Measurements from ENCODE around the gene MRPL36. TPM values are rescaled to one million over a fixed set of nuclear protein-coding genes. Genes with fewer than 3 reads are reported as not detected.

The MRPL36 gene
- polyA plus RNA-seq, 1 donor = 34.6 TPM

DNA sequence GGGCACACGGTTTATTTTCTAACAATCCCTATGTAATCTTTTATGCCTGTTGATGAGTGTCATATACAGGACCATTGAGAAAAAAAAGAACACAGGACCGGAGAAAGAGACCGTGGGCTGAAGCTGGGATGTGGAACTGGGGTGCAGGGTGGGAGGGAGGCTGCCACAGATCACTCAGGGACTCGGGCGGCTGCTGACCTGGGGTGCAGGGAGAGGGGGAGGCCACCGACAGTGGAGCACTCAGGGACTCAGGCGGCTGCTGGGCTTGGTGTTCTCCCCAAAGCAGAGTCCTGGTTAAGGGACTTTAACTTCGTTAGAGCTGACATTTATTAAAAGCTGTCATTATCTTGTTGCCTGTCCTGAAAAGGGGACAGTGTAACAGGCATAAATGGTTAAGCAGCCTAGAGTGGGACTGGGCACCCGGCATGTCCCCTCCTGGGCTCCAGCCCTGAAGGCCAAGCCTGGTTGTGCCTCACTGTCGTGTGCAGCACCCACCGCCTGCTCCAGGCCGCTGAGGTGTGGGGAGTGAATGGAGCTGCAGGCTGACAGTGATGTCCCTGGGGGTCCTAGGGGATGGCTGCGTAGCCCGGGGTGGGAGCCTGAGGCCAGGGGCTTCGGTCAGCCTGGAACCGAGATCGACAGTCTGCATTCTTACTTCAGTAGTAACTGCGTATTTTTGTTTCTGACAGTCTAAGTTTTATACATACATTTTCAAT lies 15.6 kb upstream of the MRPL36 start:
- no peaks in the 10 kb centered on the region for H3K4me1 ChIP-seq (ENCODE audit: control insufficient read depth, insufficient read depth, low read length)
- peaks cover 77% of the 10 kb centered on the region for H3K36me3 ChIP-seq (ENCODE audit: control insufficient read depth, insufficient read depth, low read length)
- no peak overlapping the region for H3K27ac ChIP-seq (ENCODE audit: low read length)
- no peaks in the 10 kb centered on the region for H3K27me3 ChIP-seq (ENCODE audit: control insufficient read depth, insufficient read depth, low read length)
- WGBS (ENCODE audit: insufficient coverage, low lambda C conversion rate) = 96% methylated on average over 4 of the region's 18 CpGs
- H3K4me3 ChIP-seq (ENCODE audit: low read length) = no peak overlapping the region
- no peak for DNase-seq
- peaks cover 3% of the 10 kb centered on the region for H3K9me3 ChIP-seq (ENCODE audit: control insufficient read depth, low read depth, low read length)

DNA sequence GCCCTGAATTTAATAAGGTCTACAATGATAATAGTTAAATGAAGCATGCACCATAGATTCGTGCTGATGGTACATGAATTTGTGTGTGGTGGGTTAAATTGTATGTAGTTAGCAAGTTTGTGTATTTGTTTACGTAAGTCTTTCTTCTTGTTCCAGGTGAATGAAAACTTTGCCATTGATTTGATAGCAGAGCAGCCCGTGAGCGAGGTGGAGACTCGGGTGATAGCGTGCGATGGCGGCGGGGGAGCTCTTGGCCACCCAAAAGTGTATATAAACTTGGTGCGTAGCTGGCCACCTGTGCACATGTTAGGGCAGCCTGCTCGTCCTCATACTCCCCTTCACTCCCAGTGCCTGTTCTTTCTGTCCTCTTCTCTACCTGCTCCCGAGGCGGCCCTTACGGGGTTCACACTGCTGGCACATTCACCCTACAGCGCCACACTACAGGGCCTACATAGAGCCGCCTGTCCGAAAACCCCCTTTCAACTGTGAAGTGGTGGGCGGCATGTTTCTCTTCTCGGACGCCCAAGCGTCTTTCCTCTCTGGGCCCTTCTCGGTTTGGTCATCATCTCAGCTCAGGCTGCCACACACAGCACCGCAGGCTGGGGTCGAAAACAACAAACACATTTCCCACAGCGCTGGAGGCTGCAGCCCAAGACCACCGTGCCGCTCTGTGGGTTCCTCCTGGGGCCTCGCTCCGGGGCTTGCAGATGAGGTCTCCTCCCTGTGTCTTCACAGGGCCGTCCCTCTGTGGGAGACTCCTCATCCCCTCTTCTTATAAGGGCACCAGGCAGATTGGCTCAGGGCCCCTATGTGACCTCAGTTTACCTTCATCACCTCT lies 14.8 kb upstream of the MRPL36 start:
- Histone ChIP-seq H3K36me3 (ENCODE audit: control insufficient read depth, insufficient read depth, low read length) (peaks cover 83% of the 10 kb centered on the region), H3K4me1 (ENCODE audit: control insufficient read depth, insufficient read depth, low read length) (no peaks in the 10 kb centered on the region), H3K27ac (ENCODE audit: low read length) (no peak overlapping the region), H3K4me3 (ENCODE audit: low read length) (no peak overlapping the region), H3K27me3 (ENCODE audit: control insufficient read depth, insufficient read depth, low read length) (no peaks in the 10 kb centered on the region), H3K9me3 (ENCODE audit: control insufficient read depth, low read depth, low read length) (peaks cover 3% of the 10 kb centered on the region)
- no peak for DNase-seq
- whole genome bisulfite sequencing (ENCODE audit: insufficient coverage, low lambda C conversion rate) = no CpG with 5 or more reads among the region's 30 CpGs

DNA sequence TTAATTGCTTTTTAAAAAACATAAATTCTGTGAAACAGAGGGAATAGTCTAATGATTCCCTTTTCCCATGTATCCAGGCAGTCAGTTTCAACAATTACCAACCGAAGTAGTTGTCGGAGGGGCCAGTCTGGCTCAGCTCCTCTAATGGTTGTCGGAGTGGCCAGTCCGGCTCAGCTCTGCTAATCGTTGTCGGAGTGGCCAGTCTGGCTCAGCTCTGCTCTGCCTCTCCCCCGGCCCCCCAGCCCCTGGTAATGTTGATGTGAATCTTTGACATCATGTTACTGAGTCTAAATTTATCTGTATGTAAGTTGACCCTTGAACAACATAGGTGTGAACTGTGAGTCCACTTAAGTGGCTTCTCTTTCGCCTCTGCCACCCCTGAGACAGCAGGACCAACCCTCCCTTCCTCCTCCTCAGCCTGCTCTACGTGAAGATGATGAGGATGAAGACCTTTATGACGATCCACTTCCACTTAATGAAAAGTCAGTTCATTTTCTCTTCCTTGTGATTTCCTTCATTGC lies 11.0 kb upstream of the MRPL36 start:
- no peaks in the 10 kb centered on the region for H3K27me3 ChIP-seq (ENCODE audit: control insufficient read depth, insufficient read depth, low read length)
- no peaks in the 10 kb centered on the region for H3K4me1 ChIP-seq (ENCODE audit: control insufficient read depth, insufficient read depth, low read length)
- peaks cover 86% of the 10 kb centered on the region for H3K36me3 ChIP-seq (ENCODE audit: control insufficient read depth, insufficient read depth, low read length)
- H3K27ac ChIP-seq (ENCODE audit: low read length) = no peak overlapping the region
- H3K4me3 ChIP-seq (ENCODE audit: low read length) = no peak overlapping the region
- 100% methylated on average over 1 of the region's 10 CpGs for WGBS (ENCODE audit: insufficient coverage, low lambda C conversion rate)
- no peak for DNase-seq
- no peaks in the 10 kb centered on the region for H3K9me3 ChIP-seq (ENCODE audit: control insufficient read depth, low read depth, low read length)

DNA sequence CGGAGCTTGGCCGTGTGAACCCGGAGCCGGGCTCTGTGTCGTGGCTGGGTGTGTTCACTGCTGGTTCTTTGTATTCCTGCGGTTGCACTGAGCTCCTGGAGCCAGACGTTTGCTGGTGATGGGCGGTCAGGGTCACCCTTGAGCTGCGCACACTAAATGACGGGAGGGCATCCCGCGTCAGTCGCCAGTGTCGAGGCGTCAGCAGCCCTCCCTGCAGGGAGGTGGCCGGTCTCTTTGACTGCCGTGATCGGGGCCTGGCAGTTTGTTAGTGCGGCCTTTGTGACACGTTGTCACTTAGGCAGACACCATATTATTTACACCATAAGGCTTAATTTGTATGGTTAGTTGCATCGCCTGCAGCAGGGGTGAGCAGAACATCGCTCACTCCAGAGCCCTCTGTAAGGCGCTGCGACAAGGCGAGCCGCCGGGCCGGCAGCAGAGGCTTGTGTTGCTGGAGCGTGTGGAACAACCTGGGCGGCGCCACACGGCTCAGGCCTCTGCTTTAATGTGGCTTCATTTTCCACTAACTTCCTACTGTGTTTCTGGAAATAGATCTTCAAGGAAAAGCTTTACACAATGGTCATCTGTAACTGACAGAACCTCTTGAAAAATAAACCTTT lies 9.9 kb upstream of the MRPL36 start:
- Histone ChIP-seq H3K27ac (ENCODE audit: low read length) (no peak overlapping the region), H3K27me3 (ENCODE audit: control insufficient read depth, insufficient read depth, low read length) (no peaks in the 10 kb centered on the region), H3K4me1 (ENCODE audit: control insufficient read depth, insufficient read depth, low read length) (no peaks in the 10 kb centered on the region), H3K9me3 (ENCODE audit: control insufficient read depth, low read depth, low read length) (no peaks in the 10 kb centered on the region), H3K36me3 (ENCODE audit: control insufficient read depth, insufficient read depth, low read length) (peaks cover 87% of the 10 kb centered on the region), H3K4me3 (ENCODE audit: low read length) (no peak overlapping the region)
- no peak for DNase-seq
- WGBS (ENCODE audit: insufficient coverage, low lambda C conversion rate) = no CpG with 5 or more reads among the region's 32 CpGs

DNA sequence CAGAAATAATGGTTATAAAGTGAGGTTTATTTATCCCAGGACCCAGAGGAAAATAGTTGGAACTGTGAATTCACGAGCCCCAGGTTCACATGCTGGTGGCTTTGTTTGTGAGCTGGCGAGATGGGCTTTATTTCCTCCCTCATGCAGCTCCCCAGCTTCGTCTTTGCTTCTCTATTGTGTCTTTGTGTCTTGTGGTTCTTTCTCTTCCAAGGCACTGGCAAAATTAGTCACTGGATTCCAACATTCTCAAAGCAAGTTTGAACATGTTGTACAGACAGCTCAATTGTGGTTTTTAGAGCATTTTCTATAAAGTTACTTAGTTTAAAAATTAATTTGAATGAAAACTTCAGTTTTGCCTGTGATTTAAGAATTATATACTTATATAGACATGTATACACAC lies 8.8 kb upstream of the MRPL36 start:
- 50% methylated on average over 3 of the region's 3 CpGs for WGBS (ENCODE audit: insufficient coverage, low lambda C conversion rate)
- Histone ChIP-seq H3K27me3 (ENCODE audit: control insufficient read depth, insufficient read depth, low read length) (no peaks in the 10 kb centered on the region), H3K4me3 (ENCODE audit: low read length) (no peak overlapping the region), H3K27ac (ENCODE audit: low read length) (no peak overlapping the region), H3K9me3 (ENCODE audit: control insufficient read depth, low read depth, low read length) (no peaks in the 10 kb centered on the region), H3K36me3 (ENCODE audit: control insufficient read depth, insufficient read depth, low read length) (peaks cover 87% of the 10 kb centered on the region), H3K4me1 (ENCODE audit: control insufficient read depth, insufficient read depth, low read length) (no peaks in the 10 kb centered on the region)
- no peak for DNase-seq

DNA sequence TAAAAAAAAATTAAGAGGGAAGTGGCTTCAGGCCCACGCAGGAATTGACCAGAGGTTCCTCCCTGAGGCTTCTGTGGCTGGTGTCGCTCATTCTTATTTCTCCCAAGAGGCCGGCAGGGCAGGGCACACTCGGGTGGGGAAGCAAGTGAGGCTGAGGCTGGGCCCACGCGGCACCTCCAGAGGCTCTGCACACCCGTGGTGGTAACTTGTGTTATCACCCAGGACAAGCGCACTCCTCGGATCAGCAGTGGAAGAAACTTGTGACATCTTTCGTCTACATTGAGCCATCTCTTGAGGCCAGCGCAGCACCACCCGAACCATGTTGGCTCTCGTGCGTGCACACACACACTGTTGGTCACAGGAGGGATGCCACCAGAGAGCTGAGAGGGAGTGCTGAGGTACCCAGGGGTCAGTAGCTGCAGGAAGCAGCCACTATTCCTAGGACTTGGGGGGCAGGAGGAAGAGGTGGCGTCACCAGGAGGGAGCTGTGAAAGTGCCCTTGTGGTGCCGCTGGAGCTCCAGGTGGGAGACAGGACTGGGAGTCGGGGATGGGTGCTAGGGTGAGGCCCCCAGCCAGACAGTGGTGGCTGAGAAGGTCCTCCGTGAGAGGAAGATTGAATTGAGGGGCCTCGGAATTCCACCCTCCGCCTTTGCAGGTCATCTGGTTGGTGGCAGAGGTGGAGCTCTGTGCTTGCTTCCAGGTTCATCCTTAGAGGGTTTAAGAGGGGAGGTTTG lies 8.0 kb upstream of the MRPL36 start:
- Histone ChIP-seq H3K27me3 (ENCODE audit: control insufficient read depth, insufficient read depth, low read length) (no peaks in the 10 kb centered on the region), H3K36me3 (ENCODE audit: control insufficient read depth, insufficient read depth, low read length) (peaks cover 89% of the 10 kb centered on the region), H3K4me3 (ENCODE audit: low read length) (no peak overlapping the region), H3K4me1 (ENCODE audit: control insufficient read depth, insufficient read depth, low read length) (no peaks in the 10 kb centered on the region), H3K27ac (ENCODE audit: low read length) (no peak overlapping the region), H3K9me3 (ENCODE audit: control insufficient read depth, low read depth, low read length) (no peaks in the 10 kb centered on the region)
- no CpG with 5 or more reads among the region's 20 CpGs for WGBS (ENCODE audit: insufficient coverage, low lambda C conversion rate)
- DNase-seq = no peak

DNA sequence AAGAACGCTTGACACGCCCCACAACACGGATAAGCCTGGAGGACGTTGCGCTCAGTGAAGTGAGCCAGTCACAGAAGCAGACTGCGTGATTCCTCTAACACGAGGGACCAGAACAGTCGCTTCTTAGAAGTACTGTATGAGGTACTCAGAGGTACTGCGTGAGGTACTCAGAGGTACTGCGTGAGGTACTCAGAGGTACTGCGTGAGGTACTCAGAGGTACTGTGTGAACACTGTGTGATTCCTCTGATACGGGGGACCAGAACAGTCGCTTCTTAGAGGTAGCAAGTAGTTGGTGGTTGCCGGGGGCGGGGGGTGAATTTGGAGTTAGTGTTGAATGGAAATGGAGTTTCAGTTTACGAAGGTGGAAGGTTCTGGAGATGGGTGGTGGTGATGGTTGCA lies 7.3 kb upstream of the MRPL36 start:
- WGBS (ENCODE audit: insufficient coverage, low lambda C conversion rate) = 100% methylated on average over 1 of the region's 16 CpGs
- H3K36me3 ChIP-seq (ENCODE audit: control insufficient read depth, insufficient read depth, low read length) = peaks cover 84% of the 10 kb centered on the region

DNA sequence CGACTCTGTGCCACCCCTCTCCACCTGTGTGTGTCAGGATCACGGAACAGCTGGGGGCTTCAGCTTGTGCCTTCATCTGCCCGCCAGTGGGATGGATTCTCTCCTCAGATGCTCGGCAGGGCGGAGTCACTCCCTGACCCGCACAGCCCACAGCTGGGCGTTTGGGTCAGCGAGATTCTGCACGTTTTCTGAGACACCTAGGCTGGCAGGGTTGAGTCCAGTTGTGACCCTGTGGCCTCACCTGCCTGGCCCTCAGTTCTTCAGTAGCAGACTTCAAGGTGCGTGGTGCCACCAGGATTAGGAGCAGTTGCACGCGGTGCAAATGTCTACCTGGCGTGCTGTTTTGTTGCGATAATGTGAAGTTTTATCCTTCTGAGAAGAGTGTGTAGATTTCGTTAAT lies 6.6 kb upstream of the MRPL36 start:
- Histone ChIP-seq H3K27ac (ENCODE audit: low read length) (no peak overlapping the region), H3K9me3 (ENCODE audit: control insufficient read depth, low read depth, low read length) (no peaks in the 10 kb centered on the region), H3K4me1 (ENCODE audit: control insufficient read depth, insufficient read depth, low read length) (no peaks in the 10 kb centered on the region), H3K36me3 (ENCODE audit: control insufficient read depth, insufficient read depth, low read length) (peaks cover 79% of the 10 kb centered on the region), H3K27me3 (ENCODE audit: control insufficient read depth, insufficient read depth, low read length) (no peaks in the 10 kb centered on the region), H3K4me3 (ENCODE audit: low read length) (no peak overlapping the region)
- WGBS (ENCODE audit: insufficient coverage, low lambda C conversion rate) = no CpG with 5 or more reads among the region's 15 CpGs
- DNase-seq = no peak

More for the DNA sequence above, 7.3 kb upstream of the MRPL36 start:
- Histone ChIP-seq H3K27me3 (ENCODE audit: control insufficient read depth, insufficient read depth, low read length) (no peaks in the 10 kb centered on the region), H3K4me3 (ENCODE audit: low read length) (no peak overlapping the region), H3K4me1 (ENCODE audit: control insufficient read depth, insufficient read depth, low read length) (no peaks in the 10 kb centered on the region), H3K9me3 (ENCODE audit: control insufficient read depth, low read depth, low read length) (no peaks in the 10 kb centered on the region), H3K27ac (ENCODE audit: low read length) (no peak overlapping the region)
- no peak for DNase-seq

DNA sequence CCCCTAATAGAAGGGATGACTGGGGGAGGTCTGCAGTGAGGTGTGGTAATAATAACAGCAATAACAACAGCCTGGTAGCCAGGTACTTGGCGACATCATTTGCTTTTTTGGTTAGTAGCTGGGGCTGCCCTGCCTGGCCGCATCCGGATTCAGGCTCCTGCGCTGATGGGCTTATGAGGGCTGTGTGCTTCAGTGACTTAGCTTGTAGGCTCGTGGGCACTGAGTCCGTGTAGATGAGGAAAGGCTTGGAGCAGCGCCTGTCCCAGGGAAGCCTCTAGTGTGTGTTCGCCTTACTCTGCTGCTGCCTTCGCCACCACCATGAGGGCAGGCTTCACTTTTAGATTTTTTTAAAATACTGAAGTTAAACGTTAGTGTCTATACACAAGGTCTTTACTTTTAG lies 6.1 kb upstream of the MRPL36 start:
- no peaks in the 10 kb centered on the region for H3K9me3 ChIP-seq (ENCODE audit: control insufficient read depth, low read depth, low read length)
- no peak overlapping the region for H3K4me3 ChIP-seq (ENCODE audit: low read length)
- H3K27me3 ChIP-seq (ENCODE audit: control insufficient read depth, insufficient read depth, low read length) = no peaks in the 10 kb centered on the region
- DNase-seq = no peak
- no peak overlapping the region for H3K27ac ChIP-seq (ENCODE audit: low read length)
- peaks cover 76% of the 10 kb centered on the region for H3K36me3 ChIP-seq (ENCODE audit: control insufficient read depth, insufficient read depth, low read length)
- WGBS (ENCODE audit: insufficient coverage, low lambda C conversion rate) = no CpG with 5 or more reads among the region's 10 CpGs
- no peaks in the 10 kb centered on the region for H3K4me1 ChIP-seq (ENCODE audit: control insufficient read depth, insufficient read depth, low read length)

DNA sequence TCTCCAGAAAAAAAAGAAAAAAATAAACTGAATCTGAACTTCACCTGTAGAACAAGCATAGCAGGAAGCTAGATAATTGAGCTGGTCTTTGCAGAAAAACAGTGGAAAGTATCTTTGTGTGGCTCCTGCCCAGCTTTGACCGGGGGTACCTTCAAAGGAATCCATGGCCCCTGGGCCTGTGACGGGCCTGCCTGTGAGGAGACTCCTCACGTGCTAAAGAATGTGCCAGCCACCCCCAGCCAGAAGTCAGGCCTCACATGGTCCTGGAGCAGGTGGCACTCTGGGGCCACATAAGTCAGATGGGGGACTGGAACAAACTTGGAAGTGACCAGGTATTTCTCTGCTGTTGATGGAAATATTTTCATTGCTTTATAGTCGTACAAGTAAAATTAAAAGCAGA lies 5.7 kb upstream of the MRPL36 start:
- Histone ChIP-seq H3K36me3 (ENCODE audit: control insufficient read depth, insufficient read depth, low read length) (peaks cover 71% of the 10 kb centered on the region), H3K27ac (ENCODE audit: low read length) (no peak overlapping the region), H3K9me3 (ENCODE audit: control insufficient read depth, low read depth, low read length) (no peaks in the 10 kb centered on the region), H3K4me3 (ENCODE audit: low read length) (no peak overlapping the region), H3K4me1 (ENCODE audit: control insufficient read depth, insufficient read depth, low read length) (no peaks in the 10 kb centered on the region), H3K27me3 (ENCODE audit: control insufficient read depth, insufficient read depth, low read length) (no peaks in the 10 kb centered on the region)
- no CpG with 5 or more reads among the region's 4 CpGs for WGBS (ENCODE audit: insufficient coverage, low lambda C conversion rate)
- DNase-seq = no peak

All from large intestine (tissue), 3 donors.